ENCODE data around the gene ZC3H18. TPM values are rescaled to one million over a fixed set of nuclear protein-coding genes. Genes with fewer than 3 reads are reported as not detected.

ZC3H18 gene
- total RNA-seq, 1 experiment from 2014 or later, result 40.5 TPM

GRCh38 chr16:88588148-88588547 is 17.9 kb downstream of the ZC3H18 start:
- Mint-ChIP-seq H3K27me3 (ENCODE audit: insufficient read depth, unreplicated experiment) (no peaks in the 10 kb centered on the region), H3K36me3 (ENCODE audit: insufficient read depth, unreplicated experiment) (peaks cover 56% of the 10 kb centered on the region), H3K9me3 (ENCODE audit: unreplicated experiment) (no peaks in the 10 kb centered on the region), H3K4me3 (ENCODE audit: unreplicated experiment) (no peak overlapping the region), H3K27ac (ENCODE audit: low read depth, unreplicated experiment) (no peak overlapping the region), H3K4me1 (ENCODE audit: insufficient read depth, unreplicated experiment) (peaks cover 6% of the 10 kb centered on the region)
- intact Hi-C loops (cut with micrococcal nuclease), result no loop called here
- CTCF ChIA-PET, result interaction anchor here (1.0 kb wide), 1 partner anchor 26 kb away, joined by 4 read pairs; no protein-coding TSS in a partner anchor
- BruUV-seq (replicated peaks), result no TSS peak
- DNase-seq (ENCODE audit: unreplicated experiment), result no peak
- TF ChIP-seq CTCF (IDR thresholded peaks at IDR 0.05; ENCODE audit: unreplicated experiment), result no peak
- POLR2A ChIA-PET, result no interaction called here

- peaks cover 62% of the 10 kb centered on the region for H3K36me3 Mint-ChIP-seq (ENCODE audit: insufficient read depth, unreplicated experiment)
- POLR2A ChIA-PET, result no interaction called here
- BruUV-seq (replicated peaks), result no TSS peak
Observed at GRCh38 chr16:88588754-88589153, 18.6 kb downstream of the ZC3H18 start.

GRCh38 chr16:88589441-88589840 is 19.2 kb downstream of the ZC3H18 start:
- ChIA-PET CTCF (interaction anchor here (0.6 kb wide), 1 partner anchor 13 kb away, joined by 4 read pairs; no protein-coding TSS in a partner anchor), POLR2A (interaction anchor here (0.7 to 1.4 kb wide), 2 partner anchors 19 to 40 kb away, joined by 3 to 4 read pairs; partner anchors contain the start of gene ZC3H18)
- no peak overlapping the region for H3K4me3 Mint-ChIP-seq (ENCODE audit: unreplicated experiment)
- DNase-seq (ENCODE audit: unreplicated experiment), result no peak
- intact Hi-C loops (cut with micrococcal nuclease), result no loop called here
- BruUV-seq (replicated peaks), result no TSS peak
- H3K27ac Mint-ChIP-seq (ENCODE audit: low read depth, unreplicated experiment), result no peak overlapping the region
- H3K9me3 Mint-ChIP-seq (ENCODE audit: unreplicated experiment), result no peaks in the 10 kb centered on the region
- H3K4me1 Mint-ChIP-seq (ENCODE audit: insufficient read depth, unreplicated experiment), result peaks cover 6% of the 10 kb centered on the region
- peaks cover 63% of the 10 kb centered on the region for H3K36me3 Mint-ChIP-seq (ENCODE audit: insufficient read depth, unreplicated experiment)
- no peak for TF ChIP-seq CTCF (IDR thresholded peaks at IDR 0.05; ENCODE audit: unreplicated experiment)
- no peaks in the 10 kb centered on the region for H3K27me3 Mint-ChIP-seq (ENCODE audit: insufficient read depth, unreplicated experiment)

More at GRCh38 chr16:88588754-88589153, 18.6 kb downstream of the ZC3H18 start:
- intact Hi-C loops (cut with micrococcal nuclease), result no loop called here
- TF ChIP-seq CTCF (IDR thresholded peaks at IDR 0.05; ENCODE audit: unreplicated experiment), result no peak
- no peak for DNase-seq (ENCODE audit: unreplicated experiment)
- no peaks in the 10 kb centered on the region for H3K9me3 Mint-ChIP-seq (ENCODE audit: unreplicated experiment)
- peaks cover 6% of the 10 kb centered on the region for H3K4me1 Mint-ChIP-seq (ENCODE audit: insufficient read depth, unreplicated experiment)
- no peak overlapping the region for H3K4me3 Mint-ChIP-seq (ENCODE audit: unreplicated experiment)
- no peaks in the 10 kb centered on the region for H3K27me3 Mint-ChIP-seq (ENCODE audit: insufficient read depth, unreplicated experiment)
- H3K27ac Mint-ChIP-seq (ENCODE audit: low read depth, unreplicated experiment), result no peak overlapping the region
- CTCF ChIA-PET, result interaction anchor here (1.0 kb wide), 1 partner anchor 26 kb away, joined by 4 read pairs; no protein-coding TSS in a partner anchor

GRCh38 chr16:88591577-88592021 is 21.4 kb downstream of the ZC3H18 start:
- Mint-ChIP-seq H3K9me3 (ENCODE audit: unreplicated experiment) (no peaks in the 10 kb centered on the region), H3K36me3 (ENCODE audit: insufficient read depth, unreplicated experiment) (peaks cover 74% of the 10 kb centered on the region), H3K4me3 (ENCODE audit: unreplicated experiment) (no peak overlapping the region), H3K4me1 (ENCODE audit: insufficient read depth, unreplicated experiment) (no peaks in the 10 kb centered on the region), H3K27me3 (ENCODE audit: insufficient read depth, unreplicated experiment) (no peaks in the 10 kb centered on the region), H3K27ac (ENCODE audit: low read depth, unreplicated experiment) (no peak overlapping the region)
- ChIA-PET CTCF (no interaction called here), POLR2A (interaction anchor here (0.6 kb wide), 1 partner anchor 22 kb away, joined by 3 read pairs; no protein-coding TSS in a partner anchor)
- DNase-seq (ENCODE audit: unreplicated experiment), result no peak
- intact Hi-C loops (cut with micrococcal nuclease), result no loop called here
- BruUV-seq (replicated peaks), result no TSS peak
- no peak for TF ChIP-seq CTCF (IDR thresholded peaks at IDR 0.05; ENCODE audit: unreplicated experiment)

All from MCF 10A (cell line).